KG1 (cell line): Measurements from ENCODE around the gene ARFGAP3.

Experiments
- DNase-seq: peaks from one replicate; lab custom pipeline; 2025; lab: John Stamatoyannopoulos, UW

The ARFGAP3 gene

GRCh38 chr22:42862045-42862734 is 5.1 kb upstream of the ARFGAP3 start:
- no peak for DNase-seq

DNA sequence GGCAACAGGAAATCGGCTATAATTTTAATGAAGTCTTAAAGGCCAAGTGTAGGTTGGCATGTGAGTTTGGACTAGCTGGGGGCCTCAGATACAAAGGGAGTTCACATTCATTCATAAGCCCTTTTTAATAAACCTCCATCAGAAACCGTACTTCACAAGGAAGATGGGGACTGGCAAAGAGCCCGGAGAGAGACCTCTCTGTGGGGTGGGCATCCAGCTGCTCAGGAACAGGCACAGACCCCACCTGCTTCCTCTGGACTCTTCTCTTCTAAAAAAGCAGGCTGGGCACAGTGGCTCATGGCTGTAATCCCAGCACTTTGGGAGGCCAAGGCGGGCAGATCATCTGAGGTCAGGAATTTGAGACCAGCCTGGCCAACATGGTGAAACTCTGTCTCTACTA is 3.9 kb upstream of the ARFGAP3 start:
- no peak for DNase-seq

GRCh38 chr22:42857845-42858481 is 890 bp upstream of the ARFGAP3 start:
- DNase-seq = no peak

DNA sequence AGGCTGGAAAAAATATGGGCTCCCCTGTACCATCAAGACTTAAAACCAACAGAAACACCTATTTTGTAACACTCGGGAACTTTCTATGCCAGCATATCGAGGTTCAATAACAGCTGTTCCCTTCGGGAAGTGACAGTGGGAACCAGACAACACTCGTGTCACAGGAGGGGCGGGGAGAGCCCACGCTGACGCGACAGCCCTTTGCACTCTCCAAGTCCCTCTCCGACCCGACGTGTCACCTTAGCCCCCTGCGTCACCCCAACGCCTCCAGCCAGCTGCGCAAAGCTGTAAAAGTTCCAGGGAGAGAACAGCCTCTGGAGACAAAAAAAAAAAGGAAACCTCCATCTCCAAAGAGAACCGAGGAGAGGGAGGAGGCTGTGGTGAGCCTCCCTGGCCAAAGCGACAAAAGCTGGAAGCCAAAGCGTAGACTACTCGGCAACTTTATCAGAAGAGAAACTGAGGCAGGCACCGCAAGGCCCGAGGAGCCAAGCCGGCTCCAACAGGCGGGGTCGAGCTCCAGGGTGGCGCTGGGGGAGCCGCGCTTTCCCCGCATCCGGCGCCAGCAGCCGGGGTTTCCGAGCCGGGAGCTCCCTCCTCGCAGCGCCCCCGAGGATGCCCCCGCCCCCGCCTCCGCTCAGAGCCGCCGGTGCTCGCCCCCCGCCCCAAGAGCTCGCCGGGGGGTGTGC is 751 bp downstream of the ARFGAP3 start:
- DNase-seq = no peak

- DNase-seq = no peak
Observed at GRCh38 chr22:42855721-42856120, 1.4 kb downstream of the ARFGAP3 start.

DNA sequence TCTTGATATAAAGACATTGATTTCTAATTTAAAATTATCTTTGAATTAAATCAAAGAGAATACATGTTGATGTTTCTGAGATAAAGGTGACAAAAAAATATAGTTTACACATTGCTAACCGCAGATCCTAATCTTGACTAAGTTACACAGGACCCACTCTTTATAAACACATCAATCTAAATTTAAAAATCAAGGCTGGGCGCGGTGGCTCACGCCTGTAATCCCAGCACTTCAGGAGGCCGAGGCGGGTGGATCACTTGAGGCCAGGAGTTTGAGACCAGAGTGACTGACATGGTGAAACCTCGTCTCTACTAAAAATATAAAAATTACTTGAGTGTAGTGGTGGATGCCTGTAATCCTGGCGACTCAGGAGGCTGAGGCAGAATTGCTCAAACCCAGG is 1.9 kb downstream of the ARFGAP3 start:
- DNase-seq = no peak

DNA sequence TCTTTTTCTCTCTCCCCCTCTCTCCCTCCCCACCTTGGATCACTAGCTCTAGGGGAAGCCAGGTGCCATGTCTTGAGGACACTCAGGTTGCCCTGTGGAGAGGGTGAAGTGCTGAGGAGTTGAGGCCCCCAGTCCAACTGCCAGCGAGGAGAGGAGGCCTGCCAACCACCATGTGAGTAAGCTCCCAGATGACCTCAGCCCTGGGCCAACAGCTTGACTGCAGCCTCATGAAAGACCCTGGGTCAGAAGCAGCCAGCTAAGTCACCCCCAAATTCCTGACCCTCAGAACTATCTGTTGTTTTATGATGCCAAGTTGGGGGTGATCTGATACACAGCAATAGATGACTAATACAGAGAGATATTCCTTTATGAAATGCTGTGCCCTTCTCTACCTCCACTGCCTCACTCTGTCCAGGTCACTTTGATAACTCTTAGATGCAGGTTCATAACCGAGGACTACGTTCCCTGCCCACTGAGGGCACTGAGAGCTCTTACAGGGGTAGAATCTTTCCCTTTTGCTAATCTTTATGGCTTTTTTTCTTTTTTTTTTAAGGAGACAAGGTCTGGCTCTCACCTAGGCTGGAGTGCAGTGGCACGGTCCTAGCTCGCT is 8.0 kb downstream of the ARFGAP3 start:
- no peak for DNase-seq

GRCh38 chr22:42847110-42847509 is 10.0 kb downstream of the ARFGAP3 start:
- no peak for DNase-seq

DNA sequence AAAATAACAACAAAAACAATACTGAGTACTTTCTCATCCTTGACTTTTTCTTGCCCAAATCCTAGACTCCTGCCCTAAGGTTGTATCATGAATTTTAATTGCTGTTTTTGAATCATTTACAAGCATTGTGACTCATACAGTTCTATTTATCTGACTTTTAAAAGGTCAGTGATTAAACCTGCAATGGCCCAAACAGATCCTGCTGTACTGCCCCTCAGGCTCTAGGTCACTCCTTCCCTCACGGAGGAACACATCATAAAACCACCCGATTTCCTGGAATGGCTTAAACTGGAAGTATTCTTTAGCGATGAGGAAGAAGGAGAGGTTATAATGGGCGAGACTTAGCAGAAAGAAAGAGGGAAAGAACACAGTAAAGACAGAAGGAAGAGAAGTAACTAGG is 12.3 kb downstream of the ARFGAP3 start:
- no peak for DNase-seq

GRCh38 chr22:42842658-42843370 is 14.3 kb downstream of the ARFGAP3 start:
- DNase-seq = no peak

DNA sequence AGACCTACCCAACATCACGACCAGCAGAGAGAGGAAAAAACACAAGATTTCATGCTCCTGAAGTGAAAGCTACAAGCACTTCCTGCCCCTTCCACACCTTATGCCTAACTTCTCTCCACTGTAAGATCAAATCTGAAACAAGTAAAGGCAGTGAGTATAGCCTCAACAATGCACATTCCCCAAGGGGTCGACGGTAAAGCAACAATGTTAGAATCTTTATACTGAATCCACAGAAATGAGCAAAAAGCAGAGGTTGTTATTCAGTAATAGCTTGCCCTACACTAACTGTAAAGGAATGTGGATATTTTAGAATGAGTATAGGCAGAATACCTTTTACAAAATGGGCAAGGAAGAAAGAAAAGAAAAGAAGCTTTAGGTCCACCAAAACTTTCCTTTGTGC is 15.6 kb downstream of the ARFGAP3 start:
- no peak for DNase-seq

DNA sequence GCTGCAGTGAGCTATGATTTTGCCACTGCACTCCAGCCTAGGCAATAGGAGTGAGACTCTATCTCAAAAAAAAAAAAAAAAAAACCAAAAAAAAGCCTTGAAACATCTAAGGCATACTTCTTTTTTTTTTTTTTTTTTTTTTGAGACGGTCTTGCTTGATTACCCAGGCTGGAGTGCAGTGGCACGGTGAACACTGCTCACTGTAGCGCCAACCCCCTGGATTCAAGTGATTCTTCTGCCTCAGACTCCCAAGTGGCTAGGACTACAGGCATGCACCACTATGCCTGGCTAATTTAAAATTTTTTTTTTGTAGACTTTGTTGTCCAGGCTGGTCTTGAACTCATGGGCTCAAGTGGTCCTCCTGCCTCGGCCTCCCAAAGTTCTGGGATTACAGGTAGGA is 19.5 kb downstream of the ARFGAP3 start:
- no peak for DNase-seq

GRCh38 chr22:42836026-42836425 is 21.0 kb downstream of the ARFGAP3 start:
- DNase-seq = no peak

GRCh38 chr22:42834177-42834949 is 22.7 kb downstream of the ARFGAP3 start:
- no peak for DNase-seq

GRCh38 chr22:42833104-42833503 is 24.0 kb downstream of the ARFGAP3 start:
- no peak for DNase-seq

GRCh38 chr22:42831712-42832111 is 25.4 kb downstream of the ARFGAP3 start:
- no peak for DNase-seq

- DNase-seq = no peak
Observed at GRCh38 chr22:42830161-42830560, 26.9 kb downstream of the ARFGAP3 start.

- DNase-seq = no peak
Observed at GRCh38 chr22:42829302-42829701, 27.8 kb downstream of the ARFGAP3 start.

DNA sequence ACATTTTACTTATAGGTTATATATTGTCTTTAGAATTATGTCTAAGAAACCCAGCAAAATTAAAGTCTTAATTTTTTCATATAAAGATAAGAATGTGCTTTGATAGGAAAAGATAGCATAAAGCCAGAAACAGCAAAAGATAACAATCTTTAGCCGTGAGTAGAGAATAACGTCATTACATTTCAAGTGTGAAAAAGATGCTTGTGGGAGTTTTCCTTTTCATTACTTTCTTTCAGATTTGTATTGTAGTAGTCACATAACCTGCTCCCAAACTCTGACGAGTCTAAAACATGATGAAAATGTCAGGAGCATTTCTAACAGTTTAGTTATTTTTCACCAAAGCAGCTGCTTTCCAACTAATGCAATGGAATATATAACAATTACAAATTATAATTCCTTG is 31.3 kb downstream of the ARFGAP3 start:
- DNase-seq = no peak

DNA sequence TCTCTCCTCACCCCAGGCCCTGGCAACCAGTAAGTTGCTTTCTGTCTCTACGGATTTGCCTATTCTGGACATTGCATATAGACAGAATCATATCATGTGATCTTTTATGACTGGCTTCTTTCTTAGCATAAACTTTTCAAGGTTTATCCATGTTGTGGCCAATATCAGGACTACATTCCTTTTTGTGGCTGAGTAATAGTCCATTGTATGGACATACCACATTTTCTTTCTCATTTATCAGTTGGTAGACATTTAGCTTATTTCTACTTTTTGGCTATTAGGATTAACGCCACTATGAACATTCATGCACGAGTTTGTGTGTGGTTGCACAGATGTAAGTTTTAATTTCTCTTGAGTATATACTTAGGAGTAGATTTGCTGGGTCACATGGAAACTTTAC is 35.7 kb downstream of the ARFGAP3 start:
- DNase-seq = no peak

DNA sequence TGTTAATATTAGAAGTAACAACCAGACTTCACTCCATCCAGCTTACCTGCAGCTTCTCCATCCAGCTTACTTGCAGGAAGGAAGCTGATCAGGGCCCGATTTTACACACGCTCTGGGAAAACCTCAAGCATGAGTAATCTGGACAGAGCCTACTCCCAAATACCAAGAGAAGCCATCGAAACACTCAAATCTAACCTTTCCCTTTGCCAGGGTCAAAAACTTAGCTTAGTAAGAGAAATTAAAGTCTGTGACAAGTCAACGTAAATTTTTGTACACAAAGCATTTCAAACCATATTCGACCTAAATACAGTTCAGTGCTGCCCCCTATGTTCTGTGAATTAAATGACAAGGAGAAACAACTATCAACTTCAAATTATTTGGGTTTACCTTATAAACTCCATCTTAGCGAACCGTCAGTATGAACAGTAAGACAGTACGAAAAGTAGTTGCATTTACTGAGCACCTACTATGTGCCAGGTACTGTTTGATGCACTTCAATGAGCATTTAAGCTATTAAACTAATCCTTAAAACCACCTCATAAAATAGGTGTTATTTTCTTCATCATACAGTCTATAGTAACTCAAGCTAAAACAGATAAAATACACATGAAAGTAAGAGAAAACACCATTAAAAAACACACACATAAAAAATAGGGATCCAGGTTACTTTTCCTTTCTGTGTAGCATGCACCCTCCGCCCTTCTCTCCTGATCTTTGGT is 36.9 kb downstream of the ARFGAP3 start:
- no peak for DNase-seq
